Osteoblast (primary cell): ENCODE measurements around the gene GAS2L2. TPM values are rescaled to one million over a fixed set of nuclear protein-coding genes. Genes with fewer than 3 reads are reported as not detected.
A peak's percentile ranks its signal among the peaks of the same experiment; 100 is the strongest.

Experiments
- DNase-seq: peaks from one replicate; pipeline ENCODE4 v3.0.0; 2011; ENCODE audit warnings: low spot score, mixed read lengths; ENCODE audit not compliant: insufficient read length; ENCODE audit errors: missing footprints
- H2AFZ ChIP-seq: 2 replicates; pipeline ENCODE4 v1.6.0; 2011; ENCODE audit warnings: mild to moderate bottlenecking, low read length
- H3K27ac ChIP-seq: 2 replicates; pipeline ENCODE4 v1.5.1; 2011; ENCODE audit warnings: mild to moderate bottlenecking, low read depth, low read length, moderate library complexity
- H3K27me3 ChIP-seq: 2 replicates; pipeline ENCODE4 v1.6.0; 2012; ENCODE audit warnings: mild to moderate bottlenecking, control low read depth, inconsistent platforms, low read length, moderate library complexity; ENCODE audit not compliant: insufficient read depth
- H3K36me3 ChIP-seq: 2 replicates; pipeline ENCODE4 v1.5.1; 2011; ENCODE audit warnings: mild to moderate bottlenecking, low read length, control low read depth, moderate library complexity; ENCODE audit not compliant: insufficient read depth
- H3K4me1 ChIP-seq: 2 replicates; pipeline ENCODE4 v1.5.1; 2011; ENCODE audit warnings: mild to moderate bottlenecking, low read length, control low read depth, moderate library complexity; ENCODE audit not compliant: insufficient read depth
- H3K4me2 ChIP-seq: 2 replicates; pipeline ENCODE4 v1.6.0; 2011; ENCODE audit warnings: mild to moderate bottlenecking, low read length; ENCODE audit not compliant: insufficient read depth
- H3K4me3 ChIP-seq: fragments of 200-600 bp; sonication (generic); 3 replicates; pipeline ENCODE4 v1.5.1; 2012; ENCODE audit warnings: mild to moderate bottlenecking, low read length, inconsistent platforms; ENCODE audit not compliant: insufficient read depth
- H3K79me2 ChIP-seq: 2 replicates; pipeline ENCODE4 v1.6.0; 2012; ENCODE audit warnings: mild to moderate bottlenecking, low read length, control low read depth, inconsistent platforms; ENCODE audit not compliant: insufficient read depth
- H3K9me3 ChIP-seq: 2 replicates; pipeline ENCODE4 v1.5.1; 2011; ENCODE audit warnings: low read depth, low read length, control low read depth
- H4K20me1 ChIP-seq: 2 replicates; pipeline ENCODE4 v1.6.0; 2012; ENCODE audit warnings: mild to moderate bottlenecking, low read length, control low read depth; ENCODE audit not compliant: insufficient read depth
- total RNA-seq: library from RNA; depleted of rRNA; stranded (reverse); fragments of >200 nt; gene quantifications from 2 replicates; pipeline ENCODE4 v1.2.3, GENCODE V29; 2012
- TF ChIP-seq, protein P1 (sequence below): IDR thresholded peaks from 2 replicates; pipeline ENCODE4 v1.5.1; 2011; ENCODE audit warnings: mild to moderate bottlenecking, low read depth, low read length, moderate library complexity; ENCODE audit errors: extremely low read depth

The GAS2L2 gene
- not detected in 2 replicates for total RNA-seq

- no peak for DNase-seq
- H2AFZ ChIP-seq = no peak within 1 kb of the TSS
- TF ChIP-seq, protein P1, sequence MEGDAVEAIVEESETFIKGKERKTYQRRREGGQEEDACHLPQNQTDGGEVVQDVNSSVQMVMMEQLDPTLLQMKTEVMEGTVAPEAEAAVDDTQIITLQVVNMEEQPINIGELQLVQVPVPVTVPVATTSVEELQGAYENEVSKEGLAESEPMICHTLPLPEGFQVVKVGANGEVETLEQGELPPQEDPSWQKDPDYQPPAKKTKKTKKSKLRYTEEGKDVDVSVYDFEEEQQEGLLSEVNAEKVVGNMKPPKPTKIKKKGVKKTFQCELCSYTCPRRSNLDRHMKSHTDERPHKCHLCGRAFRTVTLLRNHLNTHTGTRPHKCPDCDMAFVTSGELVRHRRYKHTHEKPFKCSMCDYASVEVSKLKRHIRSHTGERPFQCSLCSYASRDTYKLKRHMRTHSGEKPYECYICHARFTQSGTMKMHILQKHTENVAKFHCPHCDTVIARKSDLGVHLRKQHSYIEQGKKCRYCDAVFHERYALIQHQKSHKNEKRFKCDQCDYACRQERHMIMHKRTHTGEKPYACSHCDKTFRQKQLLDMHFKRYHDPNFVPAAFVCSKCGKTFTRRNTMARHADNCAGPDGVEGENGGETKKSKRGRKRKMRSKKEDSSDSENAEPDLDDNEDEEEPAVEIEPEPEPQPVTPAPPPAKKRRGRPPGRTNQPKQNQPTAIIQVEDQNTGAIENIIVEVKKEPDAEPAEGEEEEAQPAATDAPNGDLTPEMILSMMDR = no peak
These were observed at the start of gene GAS2L2 for GRCh38 chr17:35752945-35753764. Gene GAS2L2, minus strand, starts transcription at chr17:35753239. Its CDS starts 389 bp downstream, at chr17:35752850.

GRCh38 chr17:35801583-35802224 lies 48.7 kb upstream of the GAS2L2 start:
- H3K36me3 ChIP-seq = no peaks in the 10 kb centered on the region
- no peaks in the 10 kb centered on the region for H3K9me3 ChIP-seq
- no peaks in the 10 kb centered on the region for H4K20me1 ChIP-seq
- no peaks in the 10 kb centered on the region for H3K79me2 ChIP-seq
- DNase-seq = no peak
- H3K27ac ChIP-seq = no peak overlapping the region
- peaks cover 21% of the 10 kb centered on the region for H3K27me3 ChIP-seq
- H3K4me2 ChIP-seq = no peak overlapping the region
- TF ChIP-seq, protein P1 = no peak
- H2AFZ ChIP-seq = no peak overlapping the region
- peaks cover 6% of the 10 kb centered on the region for H3K4me1 ChIP-seq
- H3K4me3 ChIP-seq = no peak overlapping the region

More at GRCh38 chr17:35752945-35753764, at the start of gene GAS2L2:
- Histone ChIP-seq H3K4me2 (no peak within 1 kb of the TSS), H3K4me3 (no peak within 1 kb of the TSS), H3K9me3 (no peaks in the 10 kb centered on the region), H3K79me2 (no peaks in the 10 kb centered on the region), H4K20me1 (peaks cover 4% of the 10 kb centered on the region), H3K27ac (no peak within 1 kb of the TSS), H3K27me3 (peaks cover 29% of the 10 kb centered on the region), H3K36me3 (no peaks in the 10 kb centered on the region), H3K4me1 (no peaks in the 10 kb centered on the region)

- Histone ChIP-seq H3K4me2 (no peak overlapping the region), H3K27ac (no peak overlapping the region), H3K27me3 (peaks cover 36% of the 10 kb centered on the region), H3K4me3 (no peak overlapping the region), H2AFZ (no peak overlapping the region), H3K9me3 (no peaks in the 10 kb centered on the region), H3K79me2 (no peaks in the 10 kb centered on the region), H4K20me1 (no peaks in the 10 kb centered on the region), H3K36me3 (no peaks in the 10 kb centered on the region), H3K4me1 (peaks cover 8% of the 10 kb centered on the region)
- DNase-seq = peak; percentile 94
- TF ChIP-seq, protein P1 = no peak
These were observed 46.9 kb upstream of the GAS2L2 start for GRCh38 chr17:35799942-35800341.

DNA sequence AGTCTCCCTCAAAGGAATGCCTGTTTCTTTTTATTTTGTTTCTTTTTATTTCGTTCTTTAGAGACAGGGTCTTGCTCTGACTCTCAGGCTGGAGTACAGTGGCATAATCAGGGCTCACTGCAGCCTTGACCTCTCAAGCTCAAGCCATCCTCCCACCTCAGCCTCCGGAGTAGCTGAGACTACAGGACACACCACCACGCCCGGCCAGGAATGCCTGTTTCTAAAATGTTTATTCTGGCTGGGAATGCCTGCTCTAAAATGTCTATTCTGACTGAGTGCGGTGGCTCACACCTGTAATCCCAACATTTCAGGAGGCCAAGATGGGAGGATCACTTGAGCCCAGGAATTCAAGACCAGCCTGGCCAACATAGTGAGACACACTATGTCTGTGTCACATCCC lies 44.9 kb upstream of the GAS2L2 start:
- H3K27me3 ChIP-seq = peaks cover 56% of the 10 kb centered on the region
- H3K4me1 ChIP-seq = peaks cover 9% of the 10 kb centered on the region
- TF ChIP-seq, protein P1 = no peak
- no peak overlapping the region for H3K27ac ChIP-seq
- H3K9me3 ChIP-seq = no peaks in the 10 kb centered on the region
- no peak overlapping the region for H3K4me3 ChIP-seq
- H3K36me3 ChIP-seq = no peaks in the 10 kb centered on the region
- DNase-seq = no peak
- H2AFZ ChIP-seq = no peak overlapping the region
- H3K79me2 ChIP-seq = no peaks in the 10 kb centered on the region
- no peak overlapping the region for H3K4me2 ChIP-seq
- H4K20me1 ChIP-seq = no peaks in the 10 kb centered on the region
